Liver (tissue), 9 donors: ENCODE data around the gene NGFR. TPM values are rescaled to one million over a fixed set of nuclear protein-coding genes. Genes with fewer than 3 reads are reported as not detected.

ENCODE experiments used
- DNase-seq: peaks from one replicate; pipeline ENCODE4 v3.0.0-alpha.2; 2017; ENCODE audit warnings: low spot score
- H3K27ac ChIP-seq, 2 donors: one replicate each; pipeline ENCODE4 v1.7.0; 2013; ENCODE audit warnings: inconsistent platforms in 2 of 2, low read length in 2 of 2, control low read depth in 1 of 2, low read depth in 1 of 2, mild to moderate bottlenecking in 1 of 2
- H3K27me3 ChIP-seq, 4 donors: one replicate each; pipeline versions ENCODE4 v1.6.1 to v1.7.0; 2013; ENCODE audit warnings: low read length in 3 of 4, inconsistent platforms in 1 of 4, mild to moderate bottlenecking in 1 of 4, moderate library complexity in 1 of 4; ENCODE audit not compliant: control insufficient read depth in 4 of 4, insufficient read depth in 4 of 4
- H3K36me3 ChIP-seq, 4 donors: one replicate each; pipeline versions ENCODE4 v1.6.1 to v1.7.0; 2013; ENCODE audit warnings: low read length in 3 of 4, mild to moderate bottlenecking in 3 of 4, low read depth in 1 of 4, moderate library complexity in 1 of 4; ENCODE audit not compliant: control insufficient read depth in 4 of 4, insufficient read depth in 3 of 4
- H3K4me1 ChIP-seq, 4 donors: one replicate each; pipeline versions ENCODE4 v1.6.1 to v1.7.0; 2013; ENCODE audit warnings: low read length in 3 of 4, mild to moderate bottlenecking in 3 of 4, moderate library complexity in 1 of 4; ENCODE audit not compliant: control insufficient read depth in 4 of 4, insufficient read depth in 4 of 4
- H3K4me3 ChIP-seq, 3 donors: one replicate each; pipeline versions ENCODE4 v1.6.1 to v1.7.0; 2013; ENCODE audit warnings: low read length in 3 of 3, control low read depth in 1 of 3, low read depth in 1 of 3, mild to moderate bottlenecking in 1 of 3
- H3K9ac ChIP-seq, 2 donors: one replicate each; pipeline ENCODE4 v1.7.0; 2013; ENCODE audit warnings: low read length in 2 of 2, mild to moderate bottlenecking in 2 of 2, moderate library complexity in 2 of 2, control low read depth in 1 of 2, low read depth in 1 of 2
- H3K9me3 ChIP-seq, 4 donors: one replicate each; pipeline versions ENCODE4 v1.6.1 to v1.7.0; 2013; ENCODE audit warnings: low read length in 3 of 4; ENCODE audit not compliant: control insufficient read depth in 4 of 4
- ATF3 ChIP-seq: IDR thresholded peaks from 2 replicates; pipeline ENCODE4 v1.6.1; 2016; ENCODE audit warnings: antibody characterized with exemption
- CTCF ChIP-seq: fragments of 150-350 bp; IDR thresholded peaks from 2 replicates; pipeline ENCODE4 v1.5.1; 2017; ENCODE audit warnings: improper control_type of control experiment, low read depth, low read length; ENCODE audit not compliant: missing input control
- EGR1 ChIP-seq, 2 donors: IDR thresholded peaks; 2 replicates each; pipeline ENCODE4 v1.6.1; 2016 to 2018; ENCODE audit warnings: antibody characterized with exemption in 2 of 2, low read depth in 2 of 2
- FOXA1 ChIP-seq: IDR thresholded peaks from 2 replicates; pipeline ENCODE4 v1.6.1; 2016; ENCODE audit warnings: antibody characterized with exemption
- FOXA2 ChIP-seq: IDR thresholded peaks from 2 replicates; pipeline ENCODE4 v1.6.1; 2016; ENCODE audit warnings: antibody characterized with exemption
- GABPA ChIP-seq, 2 donors: IDR thresholded peaks in 1 of 2; conservative IDR thresholded peaks in 1 of 2; 2 replicates each; pipeline ENCODE4 v1.6.1; 2016; ENCODE audit warnings: antibody characterized with exemption in 2 of 2, mild to moderate bottlenecking in 1 of 2, moderate library complexity in 1 of 2
- HNF4A ChIP-seq, 2 donors: conservative IDR thresholded peaks; 2 replicates each; pipeline ENCODE4 v1.6.1; 2016; ENCODE audit warnings: antibody characterized with exemption in 2 of 2, mild to moderate bottlenecking in 2 of 2
- MAX ChIP-seq: IDR thresholded peaks from 2 replicates; pipeline ENCODE4 v1.6.1; 2016; ENCODE audit warnings: antibody characterized with exemption
- REST ChIP-seq: IDR thresholded peaks from 2 replicates; pipeline ENCODE4 v1.6.1; 2016; ENCODE audit warnings: antibody characterized with exemption, mild to moderate bottlenecking
- RXRA ChIP-seq, 2 donors: IDR thresholded peaks; 2 replicates each; pipeline ENCODE4 v1.6.1; 2017 to 2018; ENCODE audit warnings: antibody characterized with exemption in 2 of 2, mild to moderate bottlenecking in 1 of 2
- ZBTB33 ChIP-seq: IDR thresholded peaks from 2 replicates; pipeline ENCODE4 v1.6.1; 2016; ENCODE audit warnings: antibody characterized with exemption
- WGBS: extraction: QIAGEN DNeasy Blood & Tissue Kit; methylation state at CpG from one replicate; pipeline ENCODE4 v1.1.7; 2013; 5-methylcytosine and 5-hydroxymethylcytosine counted together
- polyA plus RNA-seq, 2 donors: library from polyadenylated mRNA; stranded (reverse) in 1 of 2; unstranded in 1 of 2; fragments of 200-250 nt in 1 of 2; fragments of >200 nt in 1 of 2; fragmentation: Nextera tagmentation in 1 of 2; extraction: Ambion mirVana in 1 of 2; gene quantifications; one replicate each; pipeline versions ENCODE4 v1.2.1 to v1.2.3, GENCODE V29; 2013 to 2015
- total RNA-seq, 2 donors: library from RNA; depleted of rRNA; stranded (reverse); fragments of >200 nt; gene quantifications; one replicate each; pipeline ENCODE4 v1.2.3, GENCODE V29; 2014
- donor health status: healthy.
- donor health status: healthy.
- donor health status: healthy.
- donor health status: healthy.
- donor health status: healthy.

NGFR gene
- total and polyA plus RNA-seq, 4 donors = 6.9 to 11.0 (median 10.5) TPM

- H3K27me3 ChIP-seq = peaks cover 0 to 15% (median 1%) of the 10 kb centered on the region in 4 donors
- H3K4me1 ChIP-seq = no peaks in the 10 kb centered on the region
- H3K9ac ChIP-seq = no peak overlapping the region
- H3K36me3 ChIP-seq = no peaks in the 10 kb centered on the region
- no peaks in the 10 kb centered on the region for H3K9me3 ChIP-seq
- H3K4me3 ChIP-seq = no peak overlapping the region
- no peak overlapping the region for H3K27ac ChIP-seq
- WGBS = 55% methylated on average over 5 of the region's 5 CpGs
- TF ChIP-seq HNF4A (conservative IDR thresholded peaks at IDR 0.05) (no peak), MAX (no peak), RXRA (IDR thresholded peaks at IDR 0.05) (no peak), CTCF (no peak), REST (no peak), ATF3 (no peak), EGR1 (IDR thresholded peaks at IDR 0.05; ENCODE audit: low read depth in 2 of 2) (no peak), GABPA (IDR thresholded peaks at IDR 0.05 in 1 of 2, conservative IDR thresholded peaks at IDR 0.05 in 1 of 2) (no peak)
- no peak for DNase-seq
These were observed 14.1 kb upstream of the NGFR start for GRCh38 chr17:49480836-49481615.

- Histone ChIP-seq H3K9ac (no peak overlapping the region), H3K4me3 (no peak overlapping the region), H3K27me3 (peaks cover 0 to 15% (median 1%) of the 10 kb centered on the region in 4 donors), H3K27ac (no peak overlapping the region), H3K36me3 (no peaks in the 10 kb centered on the region), H3K9me3 (no peaks in the 10 kb centered on the region), H3K4me1 (no peaks in the 10 kb centered on the region)
- WGBS = 70% methylated on average over 3 of the region's 3 CpGs
- DNase-seq = no peak
- TF ChIP-seq EGR1 (IDR thresholded peaks at IDR 0.05; ENCODE audit: low read depth in 2 of 2) (no peak), RXRA (IDR thresholded peaks at IDR 0.05) (no peak), ZBTB33 (no peak), FOXA1 (no peak), FOXA2 (no peak), CTCF (no peak)
These were observed 12.8 kb upstream of the NGFR start for GRCh38 chr17:49482144-49482817.
